Hepatocyte (in vitro differentiated cells): Measurements from ENCODE around the gene MTERF4. TPM values are rescaled to one million over a fixed set of nuclear protein-coding genes. Genes with fewer than 3 reads are reported as not detected.

Source experiments
- DNase-seq: peaks from one replicate; pipeline ENCODE4 v3.0.0-alpha.2; 2016; ENCODE audit warnings: low spot score
- H2AFZ ChIP-seq: fragments of 200-600 bp; sonication (generic); 2 replicates; pipeline ENCODE4 v1.6.0; 2016; ENCODE audit warnings: antibody characterized with exemption, mild to moderate bottlenecking
- H3K27ac ChIP-seq: fragments of 200-600 bp; sonication (generic); 2 replicates; pipeline ENCODE4 v1.5.1; 2016; ENCODE audit warnings: mild to moderate bottlenecking
- H3K27me3 ChIP-seq: fragments of 200-600 bp; sonication (generic); 2 replicates; pipeline ENCODE4 v1.6.1; 2016
- H3K36me3 ChIP-seq: fragments of 200-600 bp; sonication (generic); replicated peaks from 2 replicates; pipeline ENCODE4 v1.5.1; 2016; ENCODE audit warnings: low read depth; ENCODE audit not compliant: insufficient read depth
- H3K4me1 ChIP-seq: fragments of 200-600 bp; sonication (generic); 2 replicates; pipeline ENCODE4 v1.5.1; 2016; ENCODE audit warnings: mild to moderate bottlenecking, moderate library complexity; ENCODE audit not compliant: insufficient read depth
- H3K4me2 ChIP-seq: fragments of 200-600 bp; sonication (generic); 2 replicates; pipeline ENCODE4 v1.6.0; 2016
- H3K4me3 ChIP-seq: fragments of 200-600 bp; sonication (generic); 2 replicates; pipeline ENCODE4 v1.5.1; 2016; ENCODE audit warnings: mild to moderate bottlenecking
- H3K79me2 ChIP-seq: fragments of 200-600 bp; sonication (generic); 2 replicates; pipeline ENCODE4 v1.6.0; 2017; ENCODE audit warnings: mild to moderate bottlenecking
- H3K9me2 ChIP-seq: fragments of 200-600 bp; sonication (generic); replicated peaks from 2 replicates; pipeline ENCODE4 v1.6.0; 2017; ENCODE audit warnings: mild to moderate bottlenecking; ENCODE audit not compliant: insufficient read depth
- H3K9me3 ChIP-seq: fragments of 200-600 bp; sonication (generic); 2 replicates; pipeline ENCODE4 v1.5.1; 2016; ENCODE audit warnings: low read depth, mild to moderate bottlenecking
- H4K20me1 ChIP-seq: fragments of 200-600 bp; sonication (generic); 2 replicates; pipeline ENCODE4 v1.6.0; 2016; ENCODE audit warnings: mild to moderate bottlenecking; ENCODE audit not compliant: insufficient read depth, poor library complexity, severe bottlenecking
- CTCF ChIP-seq: fragments of 200-600 bp; sonication (generic); IDR thresholded peaks from 2 replicates; pipeline ENCODE4 v1.5.1; 2016; ENCODE audit warnings: antibody characterized with exemption, mild to moderate bottlenecking; ENCODE audit not compliant: poor library complexity
- EZH2 ChIP-seq: fragments of 200-600 bp; sonication (generic); IDR thresholded peaks from 2 replicates; pipeline ENCODE4 v1.6.1; 2016; ENCODE audit warnings: antibody characterized with exemption, mild to moderate bottlenecking, borderline replicate concordance
- EZH2phosphoT487 ChIP-seq: fragments of 200-600 bp; sonication (generic); IDR thresholded peaks from one replicate; pipeline ENCODE4 v1.6.1; 2018; ENCODE audit warnings: antibody characterized with exemption, mild to moderate bottlenecking, low read depth, moderate library complexity; ENCODE audit not compliant: unreplicated experiment, severe bottlenecking
- WGBS: methylation state at CpG from one replicate; pipeline ENCODE4 v1.1.6; 2016; ENCODE audit warnings: low lambda C conversion rate; ENCODE audit errors: missing lambda C conversion rate; 5-methylcytosine and 5-hydroxymethylcytosine counted together
- polyA plus RNA-seq: library from polyadenylated mRNA; unstranded; fragments of >200 nt; fragmentation: Nextera tagmentation; extraction: Ambion mirVana; gene quantifications from 2 replicates; pipeline ENCODE4 v1.2.1, GENCODE V29; 2016
- total RNA-seq: library from RNA; depleted of rRNA; stranded (reverse); fragments of >200 nt; gene quantifications from 2 replicates; pipeline ENCODE4 v1.2.3, GENCODE V29; 2014

Gene MTERF4
- total and polyA plus RNA-seq, 2 experiments from 2014 or later = 20.3 to 39.4 TPM

GRCh38 chr2:241149675-241149924 is 47.5 kb upstream of the MTERF4 start:
- H3K27me3 ChIP-seq = no peaks in the 10 kb centered on the region
- H2AFZ ChIP-seq = peak overlapping the region; percentile 75
- H3K9me2 ChIP-seq = no peaks in the 10 kb centered on the region
- H4K20me1 ChIP-seq = no peaks in the 10 kb centered on the region
- H3K27ac ChIP-seq = no peak overlapping the region
- TF ChIP-seq EZH2 (no peak), EZH2phosphoT487 (no peak), CTCF (no peak)
- peak overlapping the region; percentile 84 for H3K4me3 ChIP-seq
- peak overlapping the region; percentile 95 for H3K4me2 ChIP-seq
- H3K9me3 ChIP-seq = no peaks in the 10 kb centered on the region
- no peak for DNase-seq
- H3K79me2 ChIP-seq = peaks cover 9% of the 10 kb centered on the region
- H3K36me3 ChIP-seq = no peaks in the 10 kb centered on the region
- 2% methylated on average over 22 of the region's 23 CpGs for WGBS
- H3K4me1 ChIP-seq = no peaks in the 10 kb centered on the region

GRCh38 chr2:241148891-241149674 is 47.0 kb upstream of the MTERF4 start, which contains the start of gene PASK:
Gene PASK (minus strand): TSS chr2:241149472. CDS start chr2:241143032, 6,440 bp downstream.
- no peak for TF ChIP-seq EZH2phosphoT487
- no peak for TF ChIP-seq EZH2
- TF ChIP-seq CTCF = no peak
- Histone ChIP-seq H3K36me3 (no peaks in the 10 kb centered on the region), H3K79me2 (peaks cover 9% of the 10 kb centered on the region), H2AFZ (peak within 1 kb of the TSS; percentile 82), H3K9me3 (no peaks in the 10 kb centered on the region), H3K4me3 (peak within 1 kb of the TSS; percentile 84), H3K4me2 (peak within 1 kb of the TSS; percentile 95), H3K27ac (no peak within 1 kb of the TSS), H3K27me3 (no peaks in the 10 kb centered on the region), H3K4me1 (no peaks in the 10 kb centered on the region), H4K20me1 (no peaks in the 10 kb centered on the region), H3K9me2 (no peaks in the 10 kb centered on the region)
- WGBS = 1% methylated on average over 87 of the region's 88 CpGs
- DNase-seq = peak; percentile 97

GRCh38 chr2:241148239-241148638 is 46.2 kb upstream of the MTERF4 start:
- TF ChIP-seq EZH2 (no peak), CTCF (no peak)
- peak overlapping the region; percentile 95 for H3K4me2 ChIP-seq
- no peaks in the 10 kb centered on the region for H3K27me3 ChIP-seq
- H3K79me2 ChIP-seq = peaks cover 9% of the 10 kb centered on the region
- H3K4me3 ChIP-seq = peak overlapping the region; percentile 63
- no peak overlapping the region for H3K27ac ChIP-seq
- no peaks in the 10 kb centered on the region for H3K9me3 ChIP-seq
- H3K9me2 ChIP-seq = no peaks in the 10 kb centered on the region
- peak overlapping the region; percentile 82 for H2AFZ ChIP-seq
- H3K4me1 ChIP-seq = no peaks in the 10 kb centered on the region
- H4K20me1 ChIP-seq = no peaks in the 10 kb centered on the region
- no peak for DNase-seq
- no peaks in the 10 kb centered on the region for H3K36me3 ChIP-seq
- 82% methylated on average over 4 of the region's 4 CpGs for WGBS
